Gastrocnemius medialis (tissue), 4 donors: ENCODE data around the gene CFAP54.

Experiments
- CTCF ChIP-seq, 5 experiments: fragments of 450-650 bp in 3 of 5; fragments of 200-600 bp in 2 of 5; sonication (generic) in 2 of 5; IDR thresholded peaks in 4 of 5; conservative IDR thresholded peaks in 1 of 5; 1 replicate in 4 of 5; 2 replicates in 1 of 5; pipeline ENCODE4 v1.5.1; 2016 to 2019; ENCODE audit warnings: antibody characterized with exemption in 5 of 5, mild to moderate bottlenecking in 3 of 5, moderate library complexity in 3 of 5
- POLR2A ChIP-seq, 2 donors: fragments of 450-650 bp; IDR thresholded peaks; one replicate each; pipeline ENCODE4 v1.6.1; 2017; ENCODE audit warnings: antibody characterized with exemption in 2 of 2, mild to moderate bottlenecking in 2 of 2, moderate library complexity in 2 of 2

GRCh38 chr12:96870946-96871345 is 381.6 kb downstream of the CFAP54 start:
- TF ChIP-seq CTCF (IDR thresholded peaks at IDR 0.05 in 4 of 5, conservative IDR thresholded peaks at IDR 0.05 in 1 of 5), result no peak
- no peak for TF ChIP-seq POLR2A (IDR thresholded peaks at IDR 0.05)
